CD4-positive, alpha-beta T cell (primary cell): Measurements from ENCODE around the gene PSMC2. TPM values are rescaled to one million over a fixed set of nuclear protein-coding genes. Genes with fewer than 3 reads are reported as not detected.
A peak's percentile ranks its signal among the peaks of the same experiment; 100 is the strongest.

ENCODE experiments used
- ATAC-seq: fragments of 200-7000 bp; cut with Tn5 transposase; one replicate; pipeline ENCODE4 v1.10.0; 2022; ENCODE audit warnings: mild to moderate bottlenecking; ENCODE audit not compliant: poor library complexity
- CTCF ChIA-PET: fragments of 350-600 bp; sonication (Branson Sonifier 250); formaldehyde crosslinking; loops from one replicate; lab custom pipeline; 2021; ENCODE audit warnings: antibody characterized with exemption, inconsistent platforms; lab: Charles Lee
- POLR2A ChIA-PET: fragments of 350-600 bp; sonication (Branson Sonifier 250); formaldehyde crosslinking; loops from one replicate; lab custom pipeline; 2021; ENCODE audit warnings: antibody characterized with exemption, inconsistent platforms; lab: Charles Lee
- DNase-seq, 14 experiments: peaks; one replicate each; pipeline ENCODE4 v3.0.0-alpha.2; 2013 to 2020; ENCODE audit warnings: mixed read lengths in 2 of 14
- H3K27ac ChIP-seq, 2 donors: one replicate each; pipeline versions ENCODE4 v1.5.1 to v1.7.0; 2013; ENCODE audit warnings: low read length in 2 of 2, low read depth in 1 of 2, mild to moderate bottlenecking in 1 of 2
- H3K27me3 ChIP-seq, 2 experiments: 1 replicate in 1 of 2; 2 replicates in 1 of 2; pipeline versions ENCODE4 v1.6.1 to v1.7.0; 2013; ENCODE audit warnings: low read length in 2 of 2, control low read depth in 1 of 2, mild to moderate bottlenecking in 1 of 2, moderate library complexity in 1 of 2; ENCODE audit not compliant: insufficient read depth in 2 of 2, control insufficient read depth in 1 of 2
- H3K36me3 ChIP-seq: one replicate; pipeline ENCODE4 v1.6.1; 2013; ENCODE audit warnings: low read length, control low read depth; ENCODE audit not compliant: insufficient read depth
- H3K4me1 ChIP-seq: one replicate; pipeline ENCODE4 v1.6.1; 2013; ENCODE audit warnings: low read length, control low read depth; ENCODE audit not compliant: insufficient read depth
- H3K4me3 ChIP-seq: one replicate; pipeline ENCODE4 v1.5.1; 2013; ENCODE audit warnings: mild to moderate bottlenecking, low read length, moderate library complexity
- H3K9me3 ChIP-seq, 2 experiments: 1 replicate in 1 of 2; 2 replicates in 1 of 2; pipeline versions ENCODE4 v1.6.1 to v1.7.0; 2013; ENCODE audit warnings: low read length in 2 of 2, mild to moderate bottlenecking in 2 of 2, control low read depth in 1 of 2, moderate library complexity in 1 of 2; ENCODE audit not compliant: control insufficient read depth in 1 of 2, insufficient read depth in 1 of 2
- H3K27ac Mint-ChIP-seq: one replicate; pipeline ENCODE4 v1.8.0; 2020; ENCODE audit warnings: mixed read lengths
- H3K27me3 Mint-ChIP-seq: one replicate; pipeline ENCODE4 v1.8.0; 2021; ENCODE audit warnings: mixed read lengths
- H3K36me3 Mint-ChIP-seq: one replicate; pipeline ENCODE4 v1.8.0; 2021; ENCODE audit warnings: low read depth, mixed read lengths
- H3K4me1 Mint-ChIP-seq: one replicate; pipeline ENCODE4 v1.8.0; 2021; ENCODE audit warnings: low read depth, mixed read lengths
- H3K4me3 Mint-ChIP-seq: one replicate; pipeline ENCODE4 v1.8.0; 2020; ENCODE audit warnings: mild to moderate bottlenecking, mixed read lengths
- H3K9me3 Mint-ChIP-seq: one replicate; pipeline ENCODE4 v1.8.0; 2020; ENCODE audit warnings: mixed read lengths
- CTCF ChIP-seq: fragments of 200-600 bp; IDR thresholded peaks from one replicate; pipeline ENCODE4 v1.8.0; 2022; ENCODE audit warnings: antibody characterized with exemption, mild to moderate bottlenecking
- intact Hi-C, 2 experiments: fragments of 100-400 bp; cut with DNase I in 1 of 2; cut with micrococcal nuclease in 1 of 2; formaldehyde crosslinking; loops; one replicate each; pipeline versions ENCODE4 v1.15.1 to v1.9.0; 2023 to 2025; cut with DNase I, micrococcal nuclease
- total RNA-seq, 174 experiments: library from RNA in 2 of 174; stranded (reverse) in 2 of 174; gene quantifications; one replicate each; pipeline ENCODE4 v1.2.3 and lab custom pipeline; 2021 to 2026

The PSMC2 gene
- total RNA-seq, 2 experiments from 2014 or later = 101 to 102 TPM

DNA sequence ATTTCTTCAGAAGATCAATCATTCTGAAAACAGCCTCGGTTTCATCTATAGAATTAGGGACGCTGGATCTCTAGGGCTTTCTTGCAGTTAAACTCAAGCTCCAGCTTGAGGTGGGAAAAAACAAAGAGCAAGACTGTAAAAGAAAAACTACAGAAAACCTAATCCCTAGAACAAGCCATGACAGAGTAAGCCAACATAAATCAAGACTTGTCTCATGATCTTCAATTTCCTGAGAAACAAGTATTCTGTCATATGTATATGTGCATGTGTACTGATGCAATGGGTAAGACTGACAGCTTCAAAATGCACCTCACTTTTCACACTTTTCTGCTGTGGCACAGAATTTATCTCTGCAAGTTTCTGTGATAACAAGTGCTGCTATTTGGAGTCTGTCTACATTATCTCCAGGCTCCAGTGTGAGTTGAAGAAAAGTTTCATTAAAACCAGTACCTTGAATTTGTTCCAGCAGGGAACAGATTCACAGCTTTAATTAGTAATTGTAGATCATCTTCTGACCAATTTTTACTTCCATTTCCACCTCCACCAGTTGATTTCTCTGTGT, 31.0 kb upstream of the PSMC2 start:
- Mint-ChIP-seq H3K27me3 (no peaks in the 10 kb centered on the region), H3K4me3 (no peak overlapping the region), H3K36me3 (peaks cover 91% of the 10 kb centered on the region), H3K9me3 (no peaks in the 10 kb centered on the region), H3K4me1 (no peaks in the 10 kb centered on the region), H3K27ac (no peak overlapping the region)
- intact Hi-C loops = loop anchor here in 1 of 2 experiments (5.0 kb wide), 1 partner anchor 1776 kb away; no protein-coding TSS in a partner anchor
- H3K36me3 ChIP-seq = peaks cover 93% of the 10 kb centered on the region
- no peak overlapping the region for H3K4me3 ChIP-seq
- ChIA-PET POLR2A (no interaction called here), CTCF (interaction anchor here (1.9 kb wide), 1 partner anchor 11 kb away, joined by 4 read pairs; no protein-coding TSS in a partner anchor)
- H3K9me3 ChIP-seq = no peaks in the 10 kb centered on the region
- TF ChIP-seq CTCF = no peak
- no peaks in the 10 kb centered on the region for H3K27me3 ChIP-seq
- DNase-seq (no peak), ATAC-seq (no peak)
- no peaks in the 10 kb centered on the region for H3K4me1 ChIP-seq
- H3K27ac ChIP-seq = no peak overlapping the region

DNA sequence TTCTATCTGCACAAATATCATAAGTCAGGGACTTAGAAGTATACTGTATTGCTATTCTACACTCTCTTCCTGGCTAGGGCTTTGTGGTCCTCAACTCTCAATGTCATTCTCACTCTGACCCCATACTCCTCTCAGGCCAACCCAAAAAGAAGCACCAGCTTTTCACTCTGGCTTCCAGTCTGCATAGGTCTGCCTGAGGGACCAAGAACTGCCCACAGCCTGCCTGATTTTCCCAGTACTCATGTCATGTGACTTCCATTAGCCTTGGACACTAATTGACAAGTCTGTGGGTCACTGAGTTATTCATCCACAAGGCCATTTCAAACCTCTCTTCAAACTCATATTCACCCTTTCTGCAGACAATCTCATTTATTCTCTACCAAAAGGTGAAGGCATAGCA, 30.4 kb upstream of the PSMC2 start:
- H3K27ac ChIP-seq = no peak overlapping the region
- H3K9me3 ChIP-seq = no peaks in the 10 kb centered on the region
- intact Hi-C loops = loop anchor here in 1 of 2 experiments (5.0 kb wide), 1 partner anchor 1775 kb away; no protein-coding TSS in a partner anchor
- no peaks in the 10 kb centered on the region for H3K27me3 ChIP-seq
- no peaks in the 10 kb centered on the region for H3K4me1 ChIP-seq
- ATAC-seq (no peak), DNase-seq (no peak)
- POLR2A ChIA-PET = no interaction called here
- no peak overlapping the region for H3K27ac Mint-ChIP-seq
- TF ChIP-seq CTCF = no peak
- H3K4me1 Mint-ChIP-seq = no peaks in the 10 kb centered on the region
- no peaks in the 10 kb centered on the region for H3K27me3 Mint-ChIP-seq
- H3K4me3 ChIP-seq = no peak overlapping the region
- no peaks in the 10 kb centered on the region for H3K9me3 Mint-ChIP-seq
- H3K36me3 ChIP-seq = peaks cover 92% of the 10 kb centered on the region
- no peak overlapping the region for H3K4me3 Mint-ChIP-seq
- H3K36me3 Mint-ChIP-seq = peaks cover 91% of the 10 kb centered on the region
- CTCF ChIA-PET = no interaction called here

DNA sequence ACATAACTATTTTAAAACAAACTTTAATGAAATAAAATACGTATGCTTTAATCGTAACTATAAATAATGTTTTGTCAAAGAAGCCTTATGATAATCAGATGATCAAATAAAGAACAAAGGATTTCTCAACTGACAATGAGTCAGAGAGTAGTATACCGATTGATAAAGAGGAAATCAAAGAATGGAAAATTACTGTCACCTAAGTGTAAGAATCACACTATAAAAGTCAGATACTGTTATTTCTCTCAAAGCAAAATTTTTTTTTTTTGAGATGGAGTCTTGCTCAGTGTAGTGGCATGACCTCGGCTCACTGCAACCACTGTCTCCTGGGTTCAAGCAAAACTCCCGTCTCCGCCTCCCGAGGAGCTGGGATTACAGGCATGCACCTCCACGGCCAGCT, 21.7 kb upstream of the PSMC2 start:
- Histone ChIP-seq H3K27me3 (no peaks in the 10 kb centered on the region), H3K9me3 (no peaks in the 10 kb centered on the region), H3K27ac (no peak overlapping the region), H3K4me3 (no peak overlapping the region), H3K4me1 (no peaks in the 10 kb centered on the region), H3K36me3 (peaks cover 59% of the 10 kb centered on the region)
- H3K27me3 Mint-ChIP-seq = no peaks in the 10 kb centered on the region
- ChIA-PET CTCF (no interaction called here), POLR2A (no interaction called here)
- DNase-seq (no peak), ATAC-seq (no peak)
- H3K27ac Mint-ChIP-seq = peak overlapping the region; percentile 15
- H3K4me3 Mint-ChIP-seq = no peak overlapping the region
- TF ChIP-seq CTCF = no peak
- intact Hi-C loops = no loop called here
- no peaks in the 10 kb centered on the region for H3K4me1 Mint-ChIP-seq
- peaks cover 72% of the 10 kb centered on the region for H3K36me3 Mint-ChIP-seq
- H3K9me3 Mint-ChIP-seq = no peaks in the 10 kb centered on the region
